Type B pancreatic cell (in vitro differentiated cells): ENCODE results near the gene PDLIM4. TPM values are rescaled to one million over a fixed set of nuclear protein-coding genes. Genes with fewer than 3 reads are reported as not detected.
A peak's percentile ranks its signal among the peaks of the same experiment; 100 is the strongest.

Experiments used
- DNase-seq: peaks from one replicate; pipeline ENCODE4 v3.0.0; 2021; ENCODE audit warnings: mixed read lengths; ENCODE audit not compliant: unreplicated experiment; ENCODE audit errors: extremely low spot score
- H3K27ac Mint-ChIP-seq: 2 replicates; pipeline ENCODE4 v1.8.0; 2021; ENCODE audit warnings: mild to moderate bottlenecking, mixed read lengths
- H3K27me3 Mint-ChIP-seq: 2 replicates; pipeline ENCODE4 v1.8.0; 2021; ENCODE audit warnings: mixed read lengths
- H3K36me3 Mint-ChIP-seq: 2 replicates; pipeline ENCODE4 v1.8.0; 2021; ENCODE audit warnings: mixed read lengths
- H3K4me1 Mint-ChIP-seq: one replicate; pipeline ENCODE4 v1.8.0; 2021; ENCODE audit warnings: mixed read lengths; ENCODE audit not compliant: unreplicated experiment
- H3K4me3 Mint-ChIP-seq: 2 replicates; pipeline ENCODE4 v1.8.0; 2021; ENCODE audit warnings: mild to moderate bottlenecking, mixed read lengths
- H3K9me3 Mint-ChIP-seq: 2 replicates; pipeline ENCODE4 v1.8.0; 2021; ENCODE audit warnings: mixed read lengths
- CTCF ChIP-seq: fragments of 200-600 bp; sonication (generic); conservative IDR thresholded peaks from 2 replicates; pipeline ENCODE4 v1.5.0; 2021; ENCODE audit warnings: antibody characterized with exemption, mild to moderate bottlenecking
- total RNA-seq: library from RNA; stranded (reverse); gene quantifications from 2 replicates; pipeline ENCODE4 v1.2.1, GENCODE V29; 2021; ENCODE audit warnings: low replicate concordance

PDLIM4 gene
- total RNA-seq, 1 donor from 2014 or later = 43.8 TPM

GRCh38 chr5:132261881-132262845 is 4.7 kb downstream of the PDLIM4 start:
- peak; percentile 55 for DNase-seq
- Mint-ChIP-seq H3K27me3 (no peaks in the 10 kb centered on the region), H3K4me1 (peaks cover 51% of the 10 kb centered on the region), H3K36me3 (peaks cover 20% of the 10 kb centered on the region), H3K9me3 (no peaks in the 10 kb centered on the region), H3K4me3 (no peak overlapping the region), H3K27ac (peak overlapping the region; percentile 22)
- no peak for TF ChIP-seq CTCF

GRCh38 chr5:132262882-132263547 is 5.5 kb downstream of the PDLIM4 start:
- H3K27me3 Mint-ChIP-seq = no peaks in the 10 kb centered on the region
- no peak for TF ChIP-seq CTCF
- DNase-seq = peak; percentile 24
- peaks cover 51% of the 10 kb centered on the region for H3K4me1 Mint-ChIP-seq
- peaks cover 24% of the 10 kb centered on the region for H3K36me3 Mint-ChIP-seq
- no peak overlapping the region for H3K27ac Mint-ChIP-seq
- no peaks in the 10 kb centered on the region for H3K9me3 Mint-ChIP-seq
- no peak overlapping the region for H3K4me3 Mint-ChIP-seq

GRCh38 chr5:132263548-132264261 is 6.2 kb downstream of the PDLIM4 start:
- Mint-ChIP-seq H3K27ac (peak overlapping the region; percentile 96), H3K4me3 (no peak overlapping the region), H3K4me1 (peaks cover 51% of the 10 kb centered on the region), H3K27me3 (no peaks in the 10 kb centered on the region), H3K9me3 (no peaks in the 10 kb centered on the region), H3K36me3 (peaks cover 24% of the 10 kb centered on the region)
- TF ChIP-seq CTCF = no peak
- peak; percentile 57 for DNase-seq

- TF ChIP-seq CTCF = no peak
- no peaks in the 10 kb centered on the region for H3K27me3 Mint-ChIP-seq
- no peak overlapping the region for H3K4me3 Mint-ChIP-seq
- peaks cover 46% of the 10 kb centered on the region for H3K4me1 Mint-ChIP-seq
- no peaks in the 10 kb centered on the region for H3K9me3 Mint-ChIP-seq
- peaks cover 24% of the 10 kb centered on the region for H3K36me3 Mint-ChIP-seq
- peak; percentile 45 for DNase-seq
- peak overlapping the region; percentile 96 for H3K27ac Mint-ChIP-seq
Observed at GRCh38 chr5:132264546-132265335, 7.2 kb downstream of the PDLIM4 start.
